ENCODE measurements around the gene GRIK3.

DNA sequence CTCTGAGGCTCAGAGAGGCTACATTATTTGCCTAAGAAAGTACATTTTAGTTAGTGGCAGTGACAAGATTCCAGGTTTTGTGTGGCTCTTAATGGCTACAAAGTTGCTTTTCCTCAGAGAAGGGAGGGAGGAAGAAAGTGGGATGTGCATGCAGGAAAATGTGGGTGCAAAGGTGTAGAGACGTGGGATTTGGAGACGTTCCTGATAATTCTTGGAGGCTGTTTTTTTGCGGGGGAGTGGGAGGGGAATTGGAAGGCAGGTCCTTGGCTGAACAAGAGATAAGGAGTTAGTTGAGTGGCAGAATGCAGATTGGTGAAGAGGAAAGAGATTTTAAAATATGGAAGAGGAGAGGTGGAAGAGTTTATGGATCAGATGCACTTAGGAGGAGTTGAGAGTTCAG is 258.1 kb downstream of the GRIK3 start:
- no peak for TF ChIP-seq POLR2A (IDR thresholded peaks at IDR 0.05)
- TF ChIP-seq CTCF (IDR thresholded peaks at IDR 0.05): no peak
